Fibroblast of mammary gland (primary cell): ENCODE results near the gene LTBP1.
"Not testable (repeated sequence)": the region's sequence is repeated elsewhere in the genome, so short reads cannot be mapped to it uniquely, and the experiment has no call there.

Experiments used
- DNase-seq: peaks from one replicate; pipeline ENCODE4 v3.0.0-alpha.2; 2010; ENCODE audit warnings: low read depth
- H3K4me3 ChIP-seq: 2 replicates; pipeline ENCODE4 v1.5.1; 2011; ENCODE audit warnings: low read depth, mild to moderate bottlenecking, low read length, moderate library complexity; ENCODE audit not compliant: control insufficient read depth
- CTCF ChIP-seq: conservative IDR thresholded peaks from 2 replicates; pipeline ENCODE4 v1.5.1; 2011; ENCODE audit warnings: low read depth, low read length, inconsistent platforms; ENCODE audit not compliant: control insufficient read depth, insufficient read depth

Gene LTBP1

GRCh38 chr2:33435518-33435917, 488.8 kb downstream of the LTBP1 start:
- TF ChIP-seq CTCF: no peak
- H3K4me3 ChIP-seq: no peak overlapping the region
- no peak for DNase-seq

GRCh38 chr2:33436083-33436482, 489.3 kb downstream of the LTBP1 start:
- no peak for TF ChIP-seq CTCF
- no peak overlapping the region for H3K4me3 ChIP-seq
- DNase-seq: no peak

GRCh38 chr2:33437297-33437696, 490.5 kb downstream of the LTBP1 start:
- peak; percentile 98 for DNase-seq
- no peak overlapping the region for H3K4me3 ChIP-seq
- no peak for TF ChIP-seq CTCF

GRCh38 chr2:33437815-33438214, 491.1 kb downstream of the LTBP1 start:
- no peak for TF ChIP-seq CTCF
- H3K4me3 ChIP-seq: no peak overlapping the region
- DNase-seq: peak; percentile 68

- peak; percentile 93 for TF ChIP-seq CTCF
- H3K4me3 ChIP-seq: no peak overlapping the region
- peak; percentile 83 for DNase-seq
Observed at GRCh38 chr2:33441235-33441810, 494.6 kb downstream of the LTBP1 start.

GRCh38 chr2:33442052-33442451, 495.3 kb downstream of the LTBP1 start:
- not testable (repeated sequence) for DNase-seq

GRCh38 chr2:33442528-33443079, 495.9 kb downstream of the LTBP1 start:
- no peak overlapping the region for H3K4me3 ChIP-seq
- TF ChIP-seq CTCF: no peak
- peak; percentile 66 for DNase-seq

More at GRCh38 chr2:33442052-33442451, 495.3 kb downstream of the LTBP1 start:
- H3K4me3 ChIP-seq: not testable (repeated sequence)
